WTC11 (cell line): ENCODE results near the gene KANSL1L.

ENCODE experiments used
- ZNF138 ChIP-seq: sonication (generic); formaldehyde crosslinking; conservative IDR thresholded peaks from 2 replicates; pipeline ENCODE4 v1.8.1; 2022; ENCODE audit warnings: mild to moderate bottlenecking, moderate library complexity, missing genetic modification reagents
- TF ChIP-seq, protein P1 (sequence below): fragments of 200-600 bp; IDR thresholded peaks from 2 replicates; pipeline ENCODE4 v1.8.0; 2022; ENCODE audit warnings: antibody characterized with exemption
- TF ChIP-seq, protein P2 (sequence below): fragments of 250-450 bp; sonication (Bioruptor Pico); IDR thresholded peaks from 2 replicates; pipeline ENCODE4 v1.9.0; 2021; ENCODE audit warnings: mild to moderate bottlenecking, borderline replicate concordance
- TF ChIP-seq, protein P3 (sequence below): sonication (generic); formaldehyde crosslinking; IDR thresholded peaks from 2 replicates; pipeline ENCODE4 v1.8.1; 2022; ENCODE audit warnings: low read depth, missing genetic modification reagents, borderline replicate concordance
- TF ChIP-seq, protein P4 (sequence below): sonication (generic); formaldehyde crosslinking; IDR thresholded peaks from 2 replicates; pipeline ENCODE4 v1.8.0; 2022; ENCODE audit warnings: mild to moderate bottlenecking, missing genetic modification reagents
- TF ChIP-seq, protein P5 (sequence below): sonication (generic); formaldehyde crosslinking; IDR thresholded peaks from 2 replicates; pipeline ENCODE4 v1.8.1; 2022; ENCODE audit warnings: mild to moderate bottlenecking, moderate library complexity, missing genetic modification reagents
- TF ChIP-seq, protein P6 (sequence below): sonication (generic); formaldehyde crosslinking; conservative IDR thresholded peaks from 2 replicates; pipeline ENCODE4 v1.8.1; 2022; ENCODE audit warnings: mild to moderate bottlenecking, missing genetic modification reagents
- TF ChIP-seq, protein P7 (sequence below): sonication (generic); formaldehyde crosslinking; IDR thresholded peaks from 2 replicates; pipeline ENCODE4 v1.8.1; 2023; ENCODE audit warnings: mild to moderate bottlenecking, missing genetic modification reagents, borderline replicate concordance
- TF ChIP-seq, protein P8 (sequence below): sonication (generic); formaldehyde crosslinking; IDR thresholded peaks from 2 replicates; pipeline ENCODE4 v1.8.1; 2023; ENCODE audit warnings: mild to moderate bottlenecking, missing genetic modification reagents, moderate library complexity

DNA sequence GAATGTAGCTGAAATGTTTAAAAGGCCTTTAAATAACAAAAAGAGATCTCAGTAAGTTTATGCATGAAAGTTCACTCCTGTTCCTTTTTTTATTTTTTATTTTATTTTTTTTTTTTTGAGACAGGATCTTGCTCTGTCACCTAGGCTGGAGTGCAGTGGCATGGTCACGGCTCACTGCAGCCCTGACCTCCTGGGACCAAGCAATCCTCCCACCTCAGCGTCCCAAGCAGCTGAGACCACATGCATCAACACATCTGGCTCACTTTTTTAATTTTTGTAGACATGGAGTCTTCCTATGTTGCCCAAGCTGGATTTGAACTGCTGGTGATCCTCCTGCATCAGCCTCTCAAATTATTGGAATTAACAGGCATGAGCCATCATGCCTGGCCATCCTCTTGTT is 84.3 kb downstream of the KANSL1L start:
- TF ChIP-seq, protein P1, sequence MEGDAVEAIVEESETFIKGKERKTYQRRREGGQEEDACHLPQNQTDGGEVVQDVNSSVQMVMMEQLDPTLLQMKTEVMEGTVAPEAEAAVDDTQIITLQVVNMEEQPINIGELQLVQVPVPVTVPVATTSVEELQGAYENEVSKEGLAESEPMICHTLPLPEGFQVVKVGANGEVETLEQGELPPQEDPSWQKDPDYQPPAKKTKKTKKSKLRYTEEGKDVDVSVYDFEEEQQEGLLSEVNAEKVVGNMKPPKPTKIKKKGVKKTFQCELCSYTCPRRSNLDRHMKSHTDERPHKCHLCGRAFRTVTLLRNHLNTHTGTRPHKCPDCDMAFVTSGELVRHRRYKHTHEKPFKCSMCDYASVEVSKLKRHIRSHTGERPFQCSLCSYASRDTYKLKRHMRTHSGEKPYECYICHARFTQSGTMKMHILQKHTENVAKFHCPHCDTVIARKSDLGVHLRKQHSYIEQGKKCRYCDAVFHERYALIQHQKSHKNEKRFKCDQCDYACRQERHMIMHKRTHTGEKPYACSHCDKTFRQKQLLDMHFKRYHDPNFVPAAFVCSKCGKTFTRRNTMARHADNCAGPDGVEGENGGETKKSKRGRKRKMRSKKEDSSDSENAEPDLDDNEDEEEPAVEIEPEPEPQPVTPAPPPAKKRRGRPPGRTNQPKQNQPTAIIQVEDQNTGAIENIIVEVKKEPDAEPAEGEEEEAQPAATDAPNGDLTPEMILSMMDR = no peak
- TF ChIP-seq, protein P2, sequence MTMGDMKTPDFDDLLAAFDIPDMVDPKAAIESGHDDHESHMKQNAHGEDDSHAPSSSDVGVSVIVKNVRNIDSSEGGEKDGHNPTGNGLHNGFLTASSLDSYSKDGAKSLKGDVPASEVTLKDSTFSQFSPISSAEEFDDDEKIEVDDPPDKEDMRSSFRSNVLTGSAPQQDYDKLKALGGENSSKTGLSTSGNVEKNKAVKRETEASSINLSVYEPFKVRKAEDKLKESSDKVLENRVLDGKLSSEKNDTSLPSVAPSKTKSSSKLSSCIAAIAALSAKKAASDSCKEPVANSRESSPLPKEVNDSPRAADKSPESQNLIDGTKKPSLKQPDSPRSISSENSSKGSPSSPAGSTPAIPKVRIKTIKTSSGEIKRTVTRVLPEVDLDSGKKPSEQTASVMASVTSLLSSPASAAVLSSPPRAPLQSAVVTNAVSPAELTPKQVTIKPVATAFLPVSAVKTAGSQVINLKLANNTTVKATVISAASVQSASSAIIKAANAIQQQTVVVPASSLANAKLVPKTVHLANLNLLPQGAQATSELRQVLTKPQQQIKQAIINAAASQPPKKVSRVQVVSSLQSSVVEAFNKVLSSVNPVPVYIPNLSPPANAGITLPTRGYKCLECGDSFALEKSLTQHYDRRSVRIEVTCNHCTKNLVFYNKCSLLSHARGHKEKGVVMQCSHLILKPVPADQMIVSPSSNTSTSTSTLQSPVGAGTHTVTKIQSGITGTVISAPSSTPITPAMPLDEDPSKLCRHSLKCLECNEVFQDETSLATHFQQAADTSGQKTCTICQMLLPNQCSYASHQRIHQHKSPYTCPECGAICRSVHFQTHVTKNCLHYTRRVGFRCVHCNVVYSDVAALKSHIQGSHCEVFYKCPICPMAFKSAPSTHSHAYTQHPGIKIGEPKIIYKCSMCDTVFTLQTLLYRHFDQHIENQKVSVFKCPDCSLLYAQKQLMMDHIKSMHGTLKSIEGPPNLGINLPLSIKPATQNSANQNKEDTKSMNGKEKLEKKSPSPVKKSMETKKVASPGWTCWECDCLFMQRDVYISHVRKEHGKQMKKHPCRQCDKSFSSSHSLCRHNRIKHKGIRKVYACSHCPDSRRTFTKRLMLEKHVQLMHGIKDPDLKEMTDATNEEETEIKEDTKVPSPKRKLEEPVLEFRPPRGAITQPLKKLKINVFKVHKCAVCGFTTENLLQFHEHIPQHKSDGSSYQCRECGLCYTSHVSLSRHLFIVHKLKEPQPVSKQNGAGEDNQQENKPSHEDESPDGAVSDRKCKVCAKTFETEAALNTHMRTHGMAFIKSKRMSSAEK (CRISPR knock-in tag) = no peak
- TF ChIP-seq, protein P3, sequence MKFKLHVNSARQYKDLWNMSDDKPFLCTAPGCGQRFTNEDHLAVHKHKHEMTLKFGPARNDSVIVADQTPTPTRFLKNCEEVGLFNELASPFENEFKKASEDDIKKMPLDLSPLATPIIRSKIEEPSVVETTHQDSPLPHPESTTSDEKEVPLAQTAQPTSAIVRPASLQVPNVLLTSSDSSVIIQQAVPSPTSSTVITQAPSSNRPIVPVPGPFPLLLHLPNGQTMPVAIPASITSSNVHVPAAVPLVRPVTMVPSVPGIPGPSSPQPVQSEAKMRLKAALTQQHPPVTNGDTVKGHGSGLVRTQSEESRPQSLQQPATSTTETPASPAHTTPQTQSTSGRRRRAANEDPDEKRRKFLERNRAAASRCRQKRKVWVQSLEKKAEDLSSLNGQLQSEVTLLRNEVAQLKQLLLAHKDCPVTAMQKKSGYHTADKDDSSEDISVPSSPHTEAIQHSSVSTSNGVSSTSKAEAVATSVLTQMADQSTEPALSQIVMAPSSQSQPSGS (CRISPR knock-in tag) = no peak
- TF ChIP-seq, protein P4, sequence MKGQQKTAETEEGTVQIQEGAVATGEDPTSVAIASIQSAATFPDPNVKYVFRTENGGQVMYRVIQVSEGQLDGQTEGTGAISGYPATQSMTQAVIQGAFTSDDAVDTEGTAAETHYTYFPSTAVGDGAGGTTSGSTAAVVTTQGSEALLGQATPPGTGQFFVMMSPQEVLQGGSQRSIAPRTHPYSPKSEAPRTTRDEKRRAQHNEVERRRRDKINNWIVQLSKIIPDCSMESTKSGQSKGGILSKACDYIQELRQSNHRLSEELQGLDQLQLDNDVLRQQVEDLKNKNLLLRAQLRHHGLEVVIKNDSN (CRISPR knock-in tag) = no peak
- TF ChIP-seq, protein P5, sequence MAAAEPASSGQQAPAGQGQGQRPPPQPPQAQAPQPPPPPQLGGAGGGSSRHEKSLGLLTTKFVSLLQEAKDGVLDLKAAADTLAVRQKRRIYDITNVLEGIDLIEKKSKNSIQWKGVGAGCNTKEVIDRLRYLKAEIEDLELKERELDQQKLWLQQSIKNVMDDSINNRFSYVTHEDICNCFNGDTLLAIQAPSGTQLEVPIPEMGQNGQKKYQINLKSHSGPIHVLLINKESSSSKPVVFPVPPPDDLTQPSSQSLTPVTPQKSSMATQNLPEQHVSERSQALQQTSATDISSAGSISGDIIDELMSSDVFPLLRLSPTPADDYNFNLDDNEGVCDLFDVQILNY (CRISPR knock-in tag) = no peak
- TF ChIP-seq, protein P6, sequence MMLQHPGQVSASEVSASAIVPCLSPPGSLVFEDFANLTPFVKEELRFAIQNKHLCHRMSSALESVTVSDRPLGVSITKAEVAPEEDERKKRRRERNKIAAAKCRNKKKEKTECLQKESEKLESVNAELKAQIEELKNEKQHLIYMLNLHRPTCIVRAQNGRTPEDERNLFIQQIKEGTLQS (CRISPR knock-in tag) = no peak
- TF ChIP-seq, protein P7, sequence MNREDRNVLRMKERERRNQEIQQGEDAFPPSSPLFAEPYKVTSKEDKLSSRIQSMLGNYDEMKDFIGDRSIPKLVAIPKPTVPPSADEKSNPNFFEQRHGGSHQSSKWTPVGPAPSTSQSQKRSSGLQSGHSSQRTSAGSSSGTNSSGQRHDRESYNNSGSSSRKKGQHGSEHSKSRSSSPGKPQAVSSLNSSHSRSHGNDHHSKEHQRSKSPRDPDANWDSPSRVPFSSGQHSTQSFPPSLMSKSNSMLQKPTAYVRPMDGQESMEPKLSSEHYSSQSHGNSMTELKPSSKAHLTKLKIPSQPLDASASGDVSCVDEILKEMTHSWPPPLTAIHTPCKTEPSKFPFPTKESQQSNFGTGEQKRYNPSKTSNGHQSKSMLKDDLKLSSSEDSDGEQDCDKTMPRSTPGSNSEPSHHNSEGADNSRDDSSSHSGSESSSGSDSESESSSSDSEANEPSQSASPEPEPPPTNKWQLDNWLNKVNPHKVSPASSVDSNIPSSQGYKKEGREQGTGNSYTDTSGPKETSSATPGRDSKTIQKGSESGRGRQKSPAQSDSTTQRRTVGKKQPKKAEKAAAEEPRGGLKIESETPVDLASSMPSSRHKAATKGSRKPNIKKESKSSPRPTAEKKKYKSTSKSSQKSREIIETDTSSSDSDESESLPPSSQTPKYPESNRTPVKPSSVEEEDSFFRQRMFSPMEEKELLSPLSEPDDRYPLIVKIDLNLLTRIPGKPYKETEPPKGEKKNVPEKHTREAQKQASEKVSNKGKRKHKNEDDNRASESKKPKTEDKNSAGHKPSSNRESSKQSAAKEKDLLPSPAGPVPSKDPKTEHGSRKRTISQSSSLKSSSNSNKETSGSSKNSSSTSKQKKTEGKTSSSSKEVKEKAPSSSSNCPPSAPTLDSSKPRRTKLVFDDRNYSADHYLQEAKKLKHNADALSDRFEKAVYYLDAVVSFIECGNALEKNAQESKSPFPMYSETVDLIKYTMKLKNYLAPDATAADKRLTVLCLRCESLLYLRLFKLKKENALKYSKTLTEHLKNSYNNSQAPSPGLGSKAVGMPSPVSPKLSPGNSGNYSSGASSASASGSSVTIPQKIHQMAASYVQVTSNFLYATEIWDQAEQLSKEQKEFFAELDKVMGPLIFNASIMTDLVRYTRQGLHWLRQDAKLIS = no peak
- TF ChIP-seq, protein P8, sequence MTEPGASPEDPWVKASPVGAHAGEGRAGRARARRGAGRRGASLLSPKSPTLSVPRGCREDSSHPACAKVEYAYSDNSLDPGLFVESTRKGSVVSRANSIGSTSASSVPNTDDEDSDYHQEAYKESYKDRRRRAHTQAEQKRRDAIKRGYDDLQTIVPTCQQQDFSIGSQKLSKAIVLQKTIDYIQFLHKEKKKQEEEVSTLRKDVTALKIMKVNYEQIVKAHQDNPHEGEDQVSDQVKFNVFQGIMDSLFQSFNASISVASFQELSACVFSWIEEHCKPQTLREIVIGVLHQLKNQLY = no peak
- no peak for TF ChIP-seq ZNF138 (CRISPR knock-in tag)
